GM23338 (cell line): ENCODE data around the gene RFESD. TPM values are rescaled to one million over a fixed set of nuclear protein-coding genes. Genes with fewer than 3 reads are reported as not detected.
A peak's percentile ranks its signal among the peaks of the same experiment; 100 is the strongest.

Source experiments
- ATAC-seq: fragments of 200-7000 bp; cut with Tn5 transposase; 3 replicates; pipeline ENCODE4 v1.9.1; 2020
- DNase-seq: peaks from one replicate; pipeline ENCODE4 v3.0.0-alpha.2; 2015; ENCODE audit warnings: low spot score
- H2AFZ ChIP-seq: fragments of 200-600 bp; sonication (generic); 2 replicates; pipeline ENCODE4 v1.8.0; 2016; ENCODE audit warnings: antibody characterized with exemption, mild to moderate bottlenecking, moderate library complexity
- H3F3A ChIP-seq: fragments of 200-600 bp; sonication (generic); replicated peaks from 2 replicates; pipeline ENCODE4 v1.8.0; 2017; ENCODE audit warnings: antibody characterized with exemption, mixed run types, low read depth
- H3K27ac ChIP-seq: fragments of 200-600 bp; sonication (generic); 2 replicates; pipeline ENCODE4 v1.6.1; 2016; ENCODE audit warnings: low read depth
- H3K27me3 ChIP-seq: fragments of 200-600 bp; sonication (generic); 2 replicates; pipeline ENCODE4 v1.8.0; 2016; ENCODE audit warnings: mild to moderate bottlenecking, mixed run types, moderate library complexity; ENCODE audit not compliant: insufficient read depth
- H3K36me3 ChIP-seq: fragments of 200-600 bp; sonication (generic); 2 replicates; pipeline ENCODE4 v1.8.0; 2016; ENCODE audit warnings: mild to moderate bottlenecking; ENCODE audit not compliant: insufficient read depth
- H3K4me1 ChIP-seq: fragments of 200-600 bp; sonication (generic); 2 replicates; pipeline ENCODE4 v1.8.0; 2016; ENCODE audit warnings: mild to moderate bottlenecking, moderate library complexity; ENCODE audit not compliant: insufficient read depth
- H3K4me2 ChIP-seq: fragments of 200-600 bp; sonication (generic); 2 replicates; pipeline ENCODE4 v1.7.1; 2017; ENCODE audit warnings: mixed run types
- H3K4me3 ChIP-seq: fragments of 200-600 bp; sonication (generic); 2 replicates; pipeline ENCODE4 v1.6.1; 2016; ENCODE audit warnings: mixed run types
- H3K79me2 ChIP-seq: fragments of 200-600 bp; sonication (generic); replicated peaks from 2 replicates; pipeline ENCODE4 v1.8.0; 2017; ENCODE audit warnings: mild to moderate bottlenecking; ENCODE audit not compliant: insufficient read depth
- H3K9me2 ChIP-seq: fragments of 200-600 bp; sonication (generic); 2 replicates; pipeline ENCODE4 v1.8.0; 2017; ENCODE audit not compliant: insufficient read depth
- H4K20me1 ChIP-seq: fragments of 200-600 bp; sonication (generic); replicated peaks from 2 replicates; pipeline ENCODE4 v1.8.0; 2017; ENCODE audit warnings: mild to moderate bottlenecking; ENCODE audit not compliant: insufficient read depth
- H3K27ac Mint-ChIP-seq: 2 replicates; pipeline ENCODE4 v1.8.0; 2020; ENCODE audit warnings: inconsistent platforms, mild to moderate bottlenecking, moderate library complexity, mixed read lengths
- H3K27me3 Mint-ChIP-seq: 3 replicates; pipeline ENCODE4 v1.8.0; 2022; ENCODE audit warnings: low read depth, mild to moderate bottlenecking, moderate library complexity, mixed read lengths, inconsistent platforms; ENCODE audit not compliant: insufficient read depth, poor library complexity
- H3K36me3 Mint-ChIP-seq: 3 replicates; pipeline ENCODE4 v1.8.0; 2021; ENCODE audit warnings: low read depth, mild to moderate bottlenecking, inconsistent platforms, moderate library complexity, mixed read lengths
- H3K4me1 Mint-ChIP-seq: 3 replicates; pipeline ENCODE4 v1.8.0; 2020; ENCODE audit warnings: mild to moderate bottlenecking, inconsistent platforms, mixed read lengths
- H3K4me3 Mint-ChIP-seq: 3 replicates; pipeline ENCODE4 v1.8.0; 2021; ENCODE audit warnings: moderate library complexity, mild to moderate bottlenecking, inconsistent platforms, mixed read lengths
- H3K9me3 Mint-ChIP-seq: 3 replicates; pipeline ENCODE4 v1.8.0; 2020; ENCODE audit warnings: moderate library complexity, mild to moderate bottlenecking, inconsistent platforms, mixed read lengths
- CTCF ChIP-seq, 2 experiments: fragments of 200-600 bp in 1 of 2; sonication (generic) in 1 of 2; conservative IDR thresholded peaks; 2 replicates each; pipeline versions ENCODE4 v1.5.1 to v1.6.1; 2016 to 2017; ENCODE audit warnings: antibody characterized with exemption in 2 of 2, low read depth in 2 of 2, mild to moderate bottlenecking in 2 of 2, moderate library complexity in 1 of 2
- EZH2 ChIP-seq: fragments of 200-600 bp; sonication (generic); IDR thresholded peaks from one replicate; pipeline ENCODE4 v1.8.0; 2017; ENCODE audit warnings: antibody characterized with exemption, mild to moderate bottlenecking, low read depth; ENCODE audit not compliant: unreplicated experiment
- EZH2phosphoT487 ChIP-seq: fragments of 200-600 bp; sonication (generic); IDR thresholded peaks from one replicate; pipeline ENCODE4 v1.8.1; 2018; ENCODE audit warnings: antibody characterized with exemption; ENCODE audit not compliant: unreplicated experiment
- JUNB ChIP-seq: IDR thresholded peaks from one replicate; pipeline ENCODE4 v1.6.1; 2016; ENCODE audit warnings: antibody characterized with exemption; ENCODE audit not compliant: unreplicated experiment
- NANOG ChIP-seq: IDR thresholded peaks from 2 replicates; pipeline ENCODE4 v1.6.1; 2016; ENCODE audit warnings: antibody characterized with exemption, borderline replicate concordance
- POLR2AphosphoS5 ChIP-seq: IDR thresholded peaks from 2 replicates; pipeline ENCODE4 v1.6.1; 2016; ENCODE audit warnings: antibody characterized with exemption, low read depth
- ZNF114 ChIP-seq: fragments of 250-450 bp; sonication (Bioruptor Pico); IDR thresholded peaks from 2 replicates; pipeline ENCODE4 v1.5.0; 2020; ENCODE audit warnings: mild to moderate bottlenecking, moderate library complexity
- ZNF331 ChIP-seq: fragments of 250-450 bp; sonication (Bioruptor Pico); IDR thresholded peaks from 2 replicates; pipeline ENCODE4 v1.5.0; 2020; ENCODE audit warnings: low read depth, mild to moderate bottlenecking, moderate library complexity
- ZNF462 ChIP-seq: fragments of 250-450 bp; sonication (Bioruptor Pico); IDR thresholded peaks from 2 replicates; pipeline ENCODE4 v1.5.0; 2020; ENCODE audit warnings: mild to moderate bottlenecking, moderate library complexity
- polyA plus RNA-seq: library from polyadenylated mRNA; unstranded; fragments of >200 nt; fragmentation: Nextera tagmentation; extraction: Ambion mirVana; gene quantifications from 2 replicates; pipeline ENCODE4 v1.2.1, GENCODE V29; 2016
- total RNA-seq: library from RNA; depleted of rRNA; stranded (reverse); fragments of >200 nt; shearing (Covaris generic); gene quantifications from 2 replicates; pipeline ENCODE4 v1.2.3, GENCODE V29; 2014

The RFESD gene
- total and polyA plus RNA-seq, 2 experiments from 2014 or later, result 2.4 to 6.9 TPM

- TF ChIP-seq ZNF462, result no peak
- no peak for TF ChIP-seq JUNB
Measured at GRCh38 chr5:95617057-95617456, 29.5 kb upstream of the RFESD start (continued).

GRCh38 chr5:95619096-95619495, 27.5 kb upstream of the RFESD start:
- H3K4me1 Mint-ChIP-seq, result peaks cover 13% of the 10 kb centered on the region
- peaks cover 7% of the 10 kb centered on the region; the same call in 1 of the 2 replicates for H3K4me1 ChIP-seq
- peaks cover 1% of the 10 kb centered on the region; the same call in 1 of the 2 replicates for H3K9me2 ChIP-seq
- H3K27me3 Mint-ChIP-seq, result peaks cover 43% of the 10 kb centered on the region
- ATAC-seq (no peak), DNase-seq (no peak)
- no peak overlapping the region for H3K27ac Mint-ChIP-seq
- H3K36me3 Mint-ChIP-seq, result peaks cover 3% of the 10 kb centered on the region; the same call in 2 of the 3 replicates
- H3K9me3 Mint-ChIP-seq, result peaks cover 5% of the 10 kb centered on the region
- H3K79me2 ChIP-seq, result no peaks in the 10 kb centered on the region
- H3K4me2 ChIP-seq, result peak overlapping the region; percentile 78
- no peak for TF ChIP-seq NANOG
- TF ChIP-seq EZH2phosphoT487, result no peak
- no peak for TF ChIP-seq ZNF114 (CRISPR knock-in tag)
- TF ChIP-seq EZH2, result no peak
- TF ChIP-seq ZNF331 (CRISPR knock-in tag), result no peak
- no peak for TF ChIP-seq CTCF (conservative IDR thresholded peaks at IDR 0.05; ENCODE audit: low read depth in 2 of 2)
- no peak for TF ChIP-seq POLR2AphosphoS5
- no peak overlapping the region for H2AFZ ChIP-seq
- peaks cover 65% of the 10 kb centered on the region for H3K27me3 ChIP-seq
- H3K36me3 ChIP-seq, result no peaks in the 10 kb centered on the region
- H3K27ac ChIP-seq, result no peak overlapping the region
- no peaks in the 10 kb centered on the region for H3F3A ChIP-seq
- H3K4me3 ChIP-seq, result peak overlapping the region; percentile 62
- peak overlapping the region; percentile 82 for H3K4me3 Mint-ChIP-seq
- no peaks in the 10 kb centered on the region for H4K20me1 ChIP-seq
